GM19043 (cell line): ENCODE data around the gene TMEM63A.
A peak's percentile ranks its signal among the peaks of the same experiment; 100 is the strongest.
"Not testable (repeated sequence)": the region's sequence is repeated elsewhere in the genome, so short reads cannot be mapped to it uniquely, and the experiment has no call there.

Experiments
- ATAC-seq: cut with Tn5 transposase; IDR thresholded peaks from one replicate; pipeline ENCODE4 v1.9.1; 2021; ENCODE audit warnings: low read depth; ENCODE audit not compliant: unreplicated experiment

TMEM63A gene

GRCh38 chr1:225909477-225909876 is 27.3 kb upstream of the TMEM63A start:
- ATAC-seq = no peak

GRCh38 chr1:225908773-225909172 is 26.6 kb upstream of the TMEM63A start:
- no peak for ATAC-seq

- no peak for ATAC-seq
Observed at GRCh38 chr1:225908013-225908640, 25.9 kb upstream of the TMEM63A start.

- ATAC-seq = no peak
Observed at GRCh38 chr1:225907341-225907740, 25.2 kb upstream of the TMEM63A start.

- ATAC-seq = no peak
Observed at GRCh38 chr1:225906467-225906866, 24.3 kb upstream of the TMEM63A start.

- no peak for ATAC-seq
Observed at GRCh38 chr1:225903623-225904022, 21.4 kb upstream of the TMEM63A start.

- ATAC-seq = no peak
Observed at GRCh38 chr1:225899044-225899925, 17.1 kb upstream of the TMEM63A start.

- no peak for ATAC-seq
Observed at GRCh38 chr1:225897595-225898514, 15.7 kb upstream of the TMEM63A start.

- ATAC-seq = peak; percentile 100
Observed at GRCh38 chr1:225896937-225897549, 14.9 kb upstream of the TMEM63A start.

- no peak for ATAC-seq
Observed at GRCh38 chr1:225896494-225896893, 14.3 kb upstream of the TMEM63A start.

- no peak for ATAC-seq
Observed at GRCh38 chr1:225892307-225892706, 10.1 kb upstream of the TMEM63A start.

GRCh38 chr1:225891229-225891972 is 9.2 kb upstream of the TMEM63A start:
- ATAC-seq = no peak

- ATAC-seq = no peak
Observed at GRCh38 chr1:225890346-225891228, 8.4 kb upstream of the TMEM63A start.

- no peak for ATAC-seq
Observed at GRCh38 chr1:225889743-225890142, 7.6 kb upstream of the TMEM63A start.

GRCh38 chr1:225888898-225889601 is 6.9 kb upstream of the TMEM63A start, which contains the start of gene LEFTY1:
TSS of gene LEFTY1 (minus strand) at chr1:225889146. CDS start at chr1:225889066, 80 bp downstream.
- no peak for ATAC-seq

- ATAC-seq = no peak
Observed at GRCh38 chr1:225888289-225888897, 6.2 kb upstream of the TMEM63A start.

GRCh38 chr1:225887554-225888288 is 5.5 kb upstream of the TMEM63A start:
- ATAC-seq = not testable (repeated sequence)
